Neuronal stem cell (in vitro differentiated cells): ENCODE measurements around the gene FLT4.
A peak's percentile ranks its signal among the peaks of the same experiment; 100 is the strongest.

Experiments
- DNase-seq: peaks from one replicate; pipeline ENCODE4 v3.0.0-alpha.2; 2013; ENCODE audit warnings: low spot score
- H2AFZ ChIP-seq: one replicate; pipeline ENCODE4 v1.6.1; 2013; ENCODE audit warnings: mild to moderate bottlenecking, low read length, inconsistent platforms
- H2AK5ac ChIP-seq: 2 replicates; pipeline ENCODE4 v1.6.1; 2013; ENCODE audit warnings: low read depth, mild to moderate bottlenecking, inconsistent platforms, low read length, moderate library complexity, mixed read lengths
- H2BK120ac ChIP-seq: 2 replicates; pipeline ENCODE4 v1.6.1; 2013; ENCODE audit warnings: low read depth, mild to moderate bottlenecking, inconsistent platforms, low read length, moderate library complexity, mixed read lengths
- H2BK12ac ChIP-seq: one replicate; pipeline ENCODE4 v1.6.1; 2013; ENCODE audit warnings: low read length, inconsistent platforms
- H2BK15ac ChIP-seq: 2 replicates; pipeline ENCODE4 v1.6.1; 2013; ENCODE audit warnings: mild to moderate bottlenecking, low read length, inconsistent platforms, mixed read lengths
- H2BK5ac ChIP-seq: one replicate; pipeline ENCODE4 v1.6.1; 2013; ENCODE audit warnings: inconsistent platforms, mild to moderate bottlenecking, low read length, moderate library complexity
- H3K14ac ChIP-seq: one replicate; pipeline ENCODE4 v1.6.1; 2013; ENCODE audit warnings: low read length, inconsistent platforms
- H3K18ac ChIP-seq: 2 replicates; pipeline ENCODE4 v1.6.1; 2013; ENCODE audit warnings: low read length, inconsistent platforms
- H3K23ac ChIP-seq: 2 replicates; pipeline ENCODE4 v1.6.1; 2013; ENCODE audit warnings: low read depth, mild to moderate bottlenecking, mixed read lengths, low read length, inconsistent platforms; ENCODE audit not compliant: poor library complexity
- H3K27ac ChIP-seq: replicated peaks from 3 replicates; pipeline ENCODE4 v1.5.1; 2013; ENCODE audit warnings: low read length, inconsistent platforms
- H3K27me3 ChIP-seq, 3 experiments: 2 replicates each; pipeline ENCODE4 v1.6.1; 2013; ENCODE audit warnings: low read length in 3 of 3, mild to moderate bottlenecking in 2 of 3, inconsistent platforms in 1 of 3, low read depth in 1 of 3, mixed read lengths in 1 of 3, moderate library complexity in 1 of 3; ENCODE audit not compliant: control insufficient read depth in 3 of 3, insufficient read depth in 3 of 3
- H3K36me3 ChIP-seq, 2 donors: replicated peaks in 1 of 2; 2 replicates each; pipeline ENCODE4 v1.6.1; 2013; ENCODE audit warnings: low read length in 2 of 2; ENCODE audit not compliant: control insufficient read depth in 2 of 2, insufficient read depth in 2 of 2
- H3K4ac ChIP-seq: 2 replicates; pipeline ENCODE4 v1.6.1; 2013; ENCODE audit warnings: inconsistent platforms, mild to moderate bottlenecking, low read length, moderate library complexity
- H3K4me1 ChIP-seq, 2 donors: 1 replicate in 1 of 2; 2 replicates in 1 of 2; pipeline ENCODE4 v1.6.1; 2013; ENCODE audit warnings: low read length in 2 of 2, low read depth in 1 of 2; ENCODE audit not compliant: control insufficient read depth in 2 of 2, insufficient read depth in 1 of 2
- H3K4me2 ChIP-seq: one replicate; pipeline ENCODE4 v1.6.1; 2013; ENCODE audit warnings: mild to moderate bottlenecking, low read length, inconsistent platforms; ENCODE audit not compliant: insufficient read depth, poor library complexity, severe bottlenecking
- H3K4me3 ChIP-seq, 2 donors: 2 replicates each; pipeline ENCODE4 v1.5.1; 2013; ENCODE audit warnings: low read length in 2 of 2, mild to moderate bottlenecking in 2 of 2, inconsistent platforms in 1 of 2, moderate library complexity in 1 of 2
- H3K79me1 ChIP-seq: one replicate; pipeline ENCODE4 v1.6.1; 2013; ENCODE audit warnings: low read depth, mild to moderate bottlenecking, inconsistent platforms, low read length, moderate library complexity
- H3K9ac ChIP-seq: one replicate; pipeline ENCODE4 v1.6.1; 2013; ENCODE audit warnings: mild to moderate bottlenecking, low read depth, low read length, inconsistent platforms; ENCODE audit not compliant: poor library complexity
- H3K9me3 ChIP-seq, 2 donors: replicated peaks in 1 of 2; 2 replicates each; pipeline versions ENCODE3 to v1.6.1; 2013; ENCODE audit warnings: low read length in 2 of 2, mild to moderate bottlenecking in 2 of 2, inconsistent platforms in 1 of 2, low read depth in 1 of 2, mixed read lengths in 1 of 2, moderate library complexity in 1 of 2; ENCODE audit not compliant: control insufficient read depth in 2 of 2, insufficient read depth in 1 of 2
- H4K8ac ChIP-seq: one replicate; pipeline ENCODE4 v1.6.1; 2013; ENCODE audit warnings: low read depth, mild to moderate bottlenecking, inconsistent platforms, low read length, moderate library complexity
- H4K91ac ChIP-seq: one replicate; pipeline ENCODE4 v1.6.1; 2013; ENCODE audit warnings: low read length, low read depth, mild to moderate bottlenecking, inconsistent platforms; ENCODE audit not compliant: poor library complexity
- WGBS, 2 donors: extraction: QIAGEN DNeasy Blood & Tissue Kit; methylation state at CpG; one replicate each; pipeline ENCODE4 v1.1.7; 2013; ENCODE audit warnings: missing lambda C conversion rate in 2 of 2, mixed read lengths in 1 of 2; ENCODE audit not compliant: insufficient read length in 2 of 2, insufficient replicate concordance in 1 of 2; ENCODE audit errors: extremely low coverage in 2 of 2; 5-methylcytosine and 5-hydroxymethylcytosine counted together

Gene FLT4

GRCh38 chr5:180593446-180594206 is 55.8 kb downstream of the FLT4 start:
- Histone ChIP-seq H3K4ac (no peak overlapping the region), H3K4me1 (peaks cover 0 to 5% of the 10 kb centered on the region in 2 donors), H3K9me3 (no peaks in the 10 kb centered on the region), H3K9ac (no peak overlapping the region), H3K4me3 (no peak overlapping the region), H3K23ac (no peak overlapping the region), H3K18ac (peak overlapping the region; percentile 64), H2AFZ (no peak overlapping the region), H4K8ac (no peak overlapping the region), H4K91ac (no peak overlapping the region), H2BK5ac (no peak overlapping the region), H2BK120ac (no peak overlapping the region), H3K14ac (no peak overlapping the region), H3K36me3 (no peaks in the 10 kb centered on the region), H2BK15ac (no peak overlapping the region), H3K4me2 (no peak overlapping the region), H2AK5ac (no peak overlapping the region), H2BK12ac (no peak overlapping the region), H3K27me3 (peaks cover 7 to 48% (median 38%) of the 10 kb centered on the region in 3 experiments), H3K79me1 (peaks cover 2% of the 10 kb centered on the region), H3K27ac (no peak overlapping the region)
- DNase-seq, result no peak
- WGBS, 2 donors, result no CpG with 5 or more reads among the region's 19 CpGs

GRCh38 chr5:180592176-180592575 is 57.2 kb downstream of the FLT4 start:
- H3K9me3 ChIP-seq, result no peaks in the 10 kb centered on the region

GRCh38 chr5:180591311-180591887 is 58.0 kb downstream of the FLT4 start, which contains the start of gene SCGB3A1:
TSS of gene SCGB3A1 (minus strand) at chr5:180591499. CDS start at chr5:180591462, 37 bp downstream.
- H3K4me3 ChIP-seq, result peak within 1 kb of the TSS; percentile 12 to 68
- peak within 1 kb of the TSS; percentile 93 for H3K18ac ChIP-seq
- peak within 1 kb of the TSS; percentile 22 for H2BK12ac ChIP-seq
- no peaks in the 10 kb centered on the region for H3K9me3 ChIP-seq
- H3K27ac ChIP-seq, result no peak within 1 kb of the TSS
- peak within 1 kb of the TSS; percentile 75 for H3K4me2 ChIP-seq
- no peak within 1 kb of the TSS for H4K8ac ChIP-seq
- no peaks in the 10 kb centered on the region for H3K36me3 ChIP-seq
- peak within 1 kb of the TSS; percentile 70 for H3K9ac ChIP-seq
- H3K27me3 ChIP-seq, result peaks cover 7 to 56% (median 45%) of the 10 kb centered on the region in 3 experiments
- H3K4me1 ChIP-seq, result peaks cover 0 to 5% of the 10 kb centered on the region in 2 donors
- no peak for DNase-seq
- WGBS, 2 donors, result no CpG with 5 or more reads among the region's 60 CpGs
- H3K14ac ChIP-seq, result peak within 1 kb of the TSS; percentile 63
- H2BK15ac ChIP-seq, result peak within 1 kb of the TSS; percentile 49
- peak within 1 kb of the TSS; percentile 82 for H2AFZ ChIP-seq
- peak within 1 kb of the TSS; percentile 75 for H2AK5ac ChIP-seq
- no peak within 1 kb of the TSS for H2BK120ac ChIP-seq
- H3K23ac ChIP-seq, result peak within 1 kb of the TSS; percentile 55
- no peak within 1 kb of the TSS for H4K91ac ChIP-seq
- no peak within 1 kb of the TSS for H2BK5ac ChIP-seq
- H3K4ac ChIP-seq, result no peak within 1 kb of the TSS
- peaks cover 2% of the 10 kb centered on the region for H3K79me1 ChIP-seq

More at GRCh38 chr5:180592176-180592575, 57.2 kb downstream of the FLT4 start:
- no peak overlapping the region for H2BK5ac ChIP-seq
- H3K18ac ChIP-seq, result no peak overlapping the region
- no peak overlapping the region for H2BK15ac ChIP-seq
- no peak for DNase-seq
- no peak overlapping the region for H4K91ac ChIP-seq
- H3K4me2 ChIP-seq, result no peak overlapping the region
- H3K9ac ChIP-seq, result no peak overlapping the region
- peaks cover 0 to 5% of the 10 kb centered on the region in 2 donors for H3K4me1 ChIP-seq
- no peak overlapping the region for H3K4ac ChIP-seq
- no peak overlapping the region for H3K23ac ChIP-seq
- no peak overlapping the region for H2BK12ac ChIP-seq
- WGBS, 2 donors, result no CpG with 5 or more reads among the region's 10 CpGs
- no peak overlapping the region for H4K8ac ChIP-seq
- no peak overlapping the region for H2BK120ac ChIP-seq
- peak overlapping the region; percentile 82 for H2AFZ ChIP-seq
- no peak overlapping the region for H3K14ac ChIP-seq
- H2AK5ac ChIP-seq, result no peak overlapping the region
- H3K36me3 ChIP-seq, result no peaks in the 10 kb centered on the region
- H3K79me1 ChIP-seq, result peaks cover 2% of the 10 kb centered on the region
- H3K27me3 ChIP-seq, result peaks cover 7 to 56% (median 45%) of the 10 kb centered on the region in 3 experiments
- no peak overlapping the region for H3K27ac ChIP-seq
- H3K4me3 ChIP-seq, result no peak overlapping the region
